H1 (cell line): ENCODE data around the gene ARHGAP1. TPM values are rescaled to one million over a fixed set of nuclear protein-coding genes. Genes with fewer than 3 reads are reported as not detected.

Experiments used
- CTCF ChIA-PET: fragments of 300-600 bp; sonication (Branson Sonifier 250); formaldehyde crosslinking; loops from one replicate; lab custom pipeline; 2021; ENCODE audit not compliant: partially characterized antibody; lab: Charles Lee
- POLR2A ChIA-PET: fragments of 300-600 bp; sonication (Branson Sonifier 250); formaldehyde crosslinking; loops from one replicate; lab custom pipeline; 2021; ENCODE audit warnings: inconsistent platforms; ENCODE audit not compliant: partially characterized antibody; lab: Charles Lee
- DNase-seq, 2 experiments: peaks; one replicate each; pipeline versions ENCODE4 v3.0.0 to v3.0.0-alpha.2; 2010 to 2022; ENCODE audit warnings: low spot score in 2 of 2, low read depth in 1 of 2, mixed read lengths in 1 of 2
- FAIRE-seq: peaks from 2 replicates; lab custom pipeline; 2011; peaks lifted over from hg19 to GRCh38; lab: Jason Lieb, UNC
- H2AFZ ChIP-seq: 2 replicates; pipeline ENCODE4 v1.8.1; 2012; ENCODE audit warnings: low read length, inconsistent platforms
- H2AK5ac ChIP-seq: 2 replicates; pipeline ENCODE4 v1.6.1; 2013; ENCODE audit warnings: low read depth, low read length
- H2BK120ac ChIP-seq: replicated peaks from 2 replicates; pipeline ENCODE3; 2013; ENCODE audit warnings: low read depth, low read length, inconsistent platforms
- H2BK12ac ChIP-seq: 2 replicates; pipeline ENCODE4 v1.6.1; 2013; ENCODE audit warnings: low read depth, low read length
- H2BK15ac ChIP-seq: 2 replicates; pipeline ENCODE4 v1.6.1; 2013; ENCODE audit warnings: low read length
- H2BK20ac ChIP-seq: 2 replicates; pipeline ENCODE4 v1.6.1; 2013; ENCODE audit warnings: low read length
- H2BK5ac ChIP-seq: 2 replicates; pipeline ENCODE4 v1.6.1; 2013; ENCODE audit warnings: low read depth, low read length
- H3K14ac ChIP-seq: 2 replicates; pipeline ENCODE4 v1.6.1; 2013; ENCODE audit warnings: inconsistent platforms; ENCODE audit not compliant: insufficient read length
- H3K18ac ChIP-seq: 2 replicates; pipeline ENCODE4 v1.6.1; 2013; ENCODE audit warnings: low read length; ENCODE audit errors: extremely low read depth
- H3K23ac ChIP-seq: 2 replicates; pipeline ENCODE4 v1.6.1; 2013; ENCODE audit warnings: inconsistent platforms; ENCODE audit not compliant: insufficient read length
- H3K23me2 ChIP-seq: 2 replicates; pipeline ENCODE4 v1.6.1; 2013; ENCODE audit warnings: low read depth, low read length
- H3K27ac ChIP-seq: 2 replicates; pipeline ENCODE4 v1.6.1; 2011; ENCODE audit warnings: low read depth, low read length, inconsistent platforms
- H3K27me3 ChIP-seq, 4 experiments: replicated peaks in 1 of 4; 1 replicate in 1 of 4; 2 replicates in 3 of 4; pipeline versions ENCODE4 v1.6.1 to v1.8.1; 2011 to 2013; ENCODE audit warnings: low read length in 3 of 4, mild to moderate bottlenecking in 3 of 4, inconsistent platforms in 2 of 4, mixed read lengths in 2 of 4, moderate library complexity in 1 of 4; ENCODE audit not compliant: control insufficient read depth in 3 of 4, insufficient read depth in 3 of 4; ENCODE audit errors: extremely low read depth in 1 of 4
- H3K36me3 ChIP-seq, 4 experiments: 2 replicates each; pipeline versions ENCODE4 v1.6.1 to v1.8.1; 2011 to 2013; ENCODE audit warnings: mild to moderate bottlenecking in 4 of 4, low read length in 3 of 4, moderate library complexity in 2 of 4, control low read depth in 1 of 4, inconsistent platforms in 1 of 4; ENCODE audit not compliant: insufficient read depth in 4 of 4, control insufficient read depth in 2 of 4
- H3K4ac ChIP-seq: replicated peaks from 2 replicates; pipeline ENCODE3; 2013; ENCODE audit warnings: low read length, low read depth, mixed read lengths, inconsistent platforms; ENCODE audit not compliant: insufficient read length
- H3K4me1 ChIP-seq, 4 experiments: replicated peaks in 1 of 4; 1 replicate in 1 of 4; 2 replicates in 3 of 4; pipeline versions ENCODE4 v1.6.1 to v1.8.1; 2011 to 2013; ENCODE audit warnings: low read length in 3 of 4, inconsistent platforms in 2 of 4, mixed read lengths in 1 of 4; ENCODE audit not compliant: insufficient read depth in 4 of 4, control insufficient read depth in 3 of 4
- H3K4me2 ChIP-seq, 2 experiments: 2 replicates each; pipeline versions ENCODE4 v1.6.1 to v1.8.1; 2011 to 2013; ENCODE audit warnings: low read depth in 2 of 2, low read length in 2 of 2, control low read depth in 1 of 2, inconsistent platforms in 1 of 2, mild to moderate bottlenecking in 1 of 2; ENCODE audit not compliant: insufficient read depth in 1 of 2
- H3K4me3 ChIP-seq, 4 experiments: fragments of 200-600, 300-600 bp in 1 of 4; sonication (generic), shearing (Covaris generic), sonication (Bioruptor Twin) in 1 of 4; 2 replicates each; pipeline versions ENCODE4 v1.5.1 to v1.8.1; 2011 to 2016; ENCODE audit warnings: low read length in 4 of 4, low read depth in 3 of 4, control low read depth in 2 of 4, inconsistent platforms in 2 of 4, mild to moderate bottlenecking in 2 of 4, mixed read lengths in 1 of 4, moderate library complexity in 1 of 4; ENCODE audit not compliant: insufficient read depth in 2 of 4; ENCODE audit errors: extremely low read depth in 1 of 4
- H3K56ac ChIP-seq: replicated peaks from 2 replicates; pipeline ENCODE3; 2013; ENCODE audit warnings: low read depth, mild to moderate bottlenecking, mixed read lengths, low read length, inconsistent platforms; ENCODE audit not compliant: insufficient read length
- H3K79me1 ChIP-seq: 2 replicates; pipeline ENCODE4 v1.6.1; 2013; ENCODE audit warnings: low read depth, low read length, control low read depth
- H3K79me2 ChIP-seq, 2 experiments: 2 replicates each; pipeline versions ENCODE4 v1.6.1 to v1.8.1; 2012 to 2013; ENCODE audit warnings: low read length in 2 of 2, mild to moderate bottlenecking in 2 of 2, inconsistent platforms in 1 of 2; ENCODE audit not compliant: insufficient read depth in 2 of 2, control insufficient read depth in 1 of 2
- H3K9ac ChIP-seq, 4 experiments: replicated peaks in 1 of 4; 1 replicate in 1 of 4; 2 replicates in 3 of 4; pipeline versions ENCODE4 v1.6.1 to v1.8.1; 2011 to 2013; ENCODE audit warnings: low read depth in 3 of 4, low read length in 3 of 4, control low read depth in 2 of 4, mild to moderate bottlenecking in 2 of 4, moderate library complexity in 2 of 4, inconsistent platforms in 1 of 4; ENCODE audit errors: extremely low read depth in 1 of 4
- H3K9me3 ChIP-seq, 2 experiments: 2 replicates each; pipeline versions ENCODE4 v1.6.1 to v1.8.1; 2012 to 2013; ENCODE audit warnings: mild to moderate bottlenecking in 2 of 2, moderate library complexity in 2 of 2, control low read depth in 1 of 2, inconsistent platforms in 1 of 2, low read depth in 1 of 2, low read length in 1 of 2, mixed read lengths in 1 of 2; ENCODE audit not compliant: insufficient read depth in 2 of 2
- H4K20me1 ChIP-seq, 2 experiments: replicated peaks in 1 of 2; 2 replicates each; pipeline versions ENCODE3 to v1.8.1; 2011 to 2013; ENCODE audit warnings: inconsistent platforms in 2 of 2, low read length in 2 of 2, mild to moderate bottlenecking in 1 of 2; ENCODE audit not compliant: insufficient read depth in 2 of 2, control insufficient read depth in 1 of 2
- H4K5ac ChIP-seq: 2 replicates; pipeline ENCODE4 v1.6.1; 2013; ENCODE audit warnings: low read length, low read depth, mixed read lengths, inconsistent platforms; ENCODE audit not compliant: insufficient read length
- H4K8ac ChIP-seq: 2 replicates; pipeline ENCODE4 v1.8.0; 2013; ENCODE audit warnings: mild to moderate bottlenecking, moderate library complexity, low read length, inconsistent platforms; ENCODE audit not compliant: insufficient read depth; ENCODE audit errors: extremely low read depth
- H4K91ac ChIP-seq: replicated peaks from 2 replicates; pipeline ENCODE3; 2013; ENCODE audit warnings: low read length, mixed read lengths, inconsistent platforms; ENCODE audit not compliant: insufficient read length
- BCL11A ChIP-seq, 2 experiments: IDR thresholded peaks; one replicate each; pipeline ENCODE4 v1.6.1; 2011; ENCODE audit warnings: low read depth in 2 of 2, low read length in 2 of 2, mild to moderate bottlenecking in 2 of 2
- JUND ChIP-seq: IDR thresholded peaks from 2 replicates; pipeline ENCODE4 v1.6.1; 2011; ENCODE audit warnings: mild to moderate bottlenecking, improper control_type of control experiment, low read length
- PHF8 ChIP-seq: fragments of 200-600 bp; sonication (generic); conservative IDR thresholded peaks from 2 replicates; pipeline ENCODE4 v1.7.1; 2012; ENCODE audit warnings: low read depth, mild to moderate bottlenecking, inconsistent platforms, low read length, moderate library complexity
- POLR2AphosphoS5 ChIP-seq: IDR thresholded peaks from 2 replicates; pipeline ENCODE4 v1.6.1; 2011; ENCODE audit warnings: low read depth, low read length
- SUZ12 ChIP-seq: fragments of 200-600 bp; sonication (generic); IDR thresholded peaks from 2 replicates; pipeline ENCODE4 v1.6.1; 2012; ENCODE audit warnings: mild to moderate bottlenecking, inconsistent platforms, low read length, moderate library complexity, mixed read lengths
- WGBS, 2 experiments: shearing (Covaris generic) in 1 of 2; methylation state at CpG; one replicate each; pipeline versions ENCODE4 v1.1.6 to v1.1.7; 2013 to 2015; ENCODE audit warnings: low lambda C conversion rate in 2 of 2, mixed read lengths in 2 of 2, inconsistent platforms in 1 of 2, low coverage in 1 of 2, missing lambda C conversion rate in 1 of 2; ENCODE audit not compliant: insufficient replicate concordance in 2 of 2, insufficient coverage in 1 of 2, insufficient read length in 1 of 2; ENCODE audit errors: extremely low coverage in 1 of 2, missing lambda C conversion rate in 1 of 2; 5-methylcytosine and 5-hydroxymethylcytosine counted together
- polyA plus RNA-seq, 7 experiments: library from polyadenylated mRNA; depleted of rRNA in 3 of 7; stranded (reverse) in 5 of 7; unstranded in 2 of 7; fragments of >200 nt in 5 of 7; fragments of 200-250 nt in 2 of 7; gene quantifications; 1 replicate in 5 of 7; 2 replicates in 1 of 7; 4 replicates in 1 of 7; pipeline versions ENCODE4 v1.2.1 to v1.2.3, GENCODE V29; 2011 to 2013; ENCODE audit warnings: missing spikeins in 2 of 7, mixed read lengths in 2 of 7
- total RNA-seq: library from RNA; stranded (reverse); fragmentation: NEBNext Ultra II Directional; extraction: Animal tissue kit (Norgen Biotek cat#: 25700); gene quantifications from 2 replicates; pipeline ENCODE4 v1.2.1, GENCODE V29; 2021

The ARHGAP1 gene
- total and polyA plus RNA-seq, 2 of the 8 experiments (the other 6 are each of a cell fraction or from before 2014, with no cell fraction given): 28.6 to 58.8 TPM

DNA sequence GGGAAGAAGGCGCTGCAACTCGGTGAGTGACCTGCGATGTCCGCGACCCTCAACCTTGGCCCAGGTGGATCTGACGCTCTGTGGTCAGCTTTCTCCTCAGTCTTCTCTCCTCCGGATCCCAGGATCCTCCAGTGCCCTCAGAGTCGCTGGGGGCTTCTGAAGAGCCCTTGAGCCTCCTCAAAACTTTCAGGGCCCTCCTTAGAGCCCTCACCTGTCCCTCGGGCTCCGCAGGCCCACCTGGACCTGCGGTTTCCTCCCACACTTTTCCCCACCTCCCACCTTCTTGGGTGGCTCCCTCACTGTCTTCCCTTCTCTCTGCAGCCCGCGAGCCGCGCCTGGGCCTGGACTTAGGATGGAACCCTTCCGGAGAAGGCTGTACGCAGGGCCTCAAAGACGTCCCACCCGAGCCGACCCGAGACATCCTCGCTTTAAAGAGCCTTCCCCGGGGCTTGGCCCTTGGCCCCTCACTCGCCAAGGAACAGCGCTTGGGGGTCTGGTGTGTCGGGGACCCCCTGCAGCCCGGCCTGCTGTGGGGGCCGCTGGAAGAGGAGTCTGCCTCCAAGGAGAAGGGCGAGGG lies 747 bp upstream of the ARHGAP1 start:
- H2BK120ac ChIP-seq: no peak overlapping the region
- H3K27ac ChIP-seq: peak overlapping the region; percentile 98
- no peaks in the 10 kb centered on the region for H3K9me3 ChIP-seq
- 2% methylated on average over 29 of the region's 29 CpGs; no CpG with 5 or more reads in 1 of the 2 experiments for WGBS, 2 experiments
- peak overlapping the region; percentile 46 for H4K5ac ChIP-seq
- peaks cover 9% of the 10 kb centered on the region; the same call in 1 of the 2 replicates for H3K23me2 ChIP-seq
- H3K14ac ChIP-seq: no peak overlapping the region
- no peaks in the 10 kb centered on the region for H3K27me3 ChIP-seq
- ChIA-PET POLR2A (interaction anchor here (0.8 to 5.2 kb wide), 18 partner anchors 11 to 558 kb away, joined by 3 to 18 read pairs (median 3); partner anchors contain the start of genes CSTPP1 and F2), CTCF (interaction anchor here (1.2 to 1.5 kb wide), 3 partner anchors 30 to 83 kb away, joined by 3 to 4 read pairs (median 3); no protein-coding TSS in a partner anchor)
- no peak overlapping the region for H4K91ac ChIP-seq
- peaks cover 18 to 34% (median 32%) of the 10 kb centered on the region in 4 experiments for H3K36me3 ChIP-seq
- H3K4ac ChIP-seq: no peak overlapping the region
- no peak overlapping the region for H3K56ac ChIP-seq
- no peak overlapping the region for H2AK5ac ChIP-seq
- no peak overlapping the region for H3K23ac ChIP-seq
- peaks cover 0 to 5% of the 10 kb centered on the region in 2 experiments for H4K20me1 ChIP-seq
- TF ChIP-seq PHF8 (peak; percentile 74), SUZ12 (no peak), BCL11A (IDR thresholded peaks at IDR 0.05; ENCODE audit: low read depth in 2 of 2, low read length in 2 of 2) (no peak), JUND (no peak), POLR2AphosphoS5 (peak; percentile 77)
- peak overlapping the region; percentile 59 to 100 (median 96) for H3K4me3 ChIP-seq
- H3K79me1 ChIP-seq: no peaks in the 10 kb centered on the region
- H3K79me2 ChIP-seq: peaks cover 3 to 16% of the 10 kb centered on the region in 2 experiments; a peak in 2 of 4 replicates
- no peak overlapping the region; the same call in 1 of the 2 replicates for H3K18ac ChIP-seq
- H2BK15ac ChIP-seq: no peak overlapping the region
- no peak for DNase-seq
- H2AFZ ChIP-seq: peak overlapping the region; percentile 100; the same call in 1 of the 2 replicates
- H2BK5ac ChIP-seq: peak overlapping the region; percentile 98
- H2BK12ac ChIP-seq: no peak overlapping the region; the same call in 1 of the 2 replicates
- H3K4me2 ChIP-seq: peak overlapping the region; percentile 51 to 89
- no peaks in the 10 kb centered on the region; a peak in 4 of 7 replicates for H3K4me1 ChIP-seq
- FAIRE-seq: no peak
- no peak overlapping the region for H2BK20ac ChIP-seq
- H4K8ac ChIP-seq: peak overlapping the region; percentile 99; the same call in 1 of the 2 replicates
- H3K9ac ChIP-seq: peak overlapping the region; percentile 70 to 99 (median 95)
